ENCODE data around the gene SUSD4. TPM values are rescaled to one million over a fixed set of nuclear protein-coding genes. Genes with fewer than 3 reads are reported as not detected.

Gene SUSD4
- total RNA-seq, 1 donor = 7.7 TPM

DNA sequence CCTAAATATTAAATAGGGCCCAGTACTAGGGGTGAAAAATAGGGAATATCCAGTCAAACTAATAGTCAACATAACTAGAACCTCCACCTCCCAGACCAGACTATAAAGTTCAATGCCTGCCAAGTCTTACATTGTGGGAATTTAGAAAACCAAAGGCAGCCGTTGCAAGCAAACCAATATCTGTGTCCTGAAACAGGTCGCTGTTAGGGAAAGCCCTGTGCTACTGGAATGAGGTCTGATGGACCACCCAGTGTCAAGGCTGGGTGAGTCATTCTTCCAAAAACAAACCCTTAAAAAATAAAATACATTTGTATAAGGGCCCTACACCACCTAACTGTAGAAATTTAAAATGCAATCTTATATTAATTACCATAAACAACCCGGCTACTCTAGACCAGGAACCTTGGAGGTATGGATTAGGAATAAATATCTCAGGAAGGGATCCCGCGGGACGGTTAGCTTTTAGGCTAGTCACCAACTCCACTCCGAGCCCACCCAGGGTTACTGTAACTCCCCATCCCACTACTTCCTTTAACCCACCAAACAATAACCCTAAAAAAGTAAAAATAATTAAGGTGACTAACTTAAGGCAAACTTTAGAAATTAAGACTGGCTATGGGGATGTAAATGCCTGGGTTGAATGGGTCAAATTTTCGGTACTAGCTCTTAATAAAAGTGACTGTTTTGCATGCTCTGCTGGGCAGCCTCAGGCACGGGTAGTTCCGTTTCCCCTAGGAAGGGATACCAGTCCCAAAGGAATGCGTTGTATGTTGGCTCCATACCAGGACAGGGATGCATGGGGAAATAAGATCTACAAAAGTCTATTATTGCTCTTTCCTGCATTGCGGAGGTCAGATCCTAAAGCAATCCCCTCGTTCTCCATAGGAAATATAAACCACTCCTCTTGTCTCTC lies 155.6 kb downstream of the SUSD4 start:
- Histone ChIP-seq H3K27me3 (ENCODE audit: insufficient read depth, low read length) (no peaks in the 10 kb centered on the region), H3K9me3 (ENCODE audit: low read depth, low read length) (no peaks in the 10 kb centered on the region), H3K4me1 (ENCODE audit: insufficient read depth, low read length) (no peaks in the 10 kb centered on the region), H3K4me3 (ENCODE audit: low read length) (no peak overlapping the region)

DNA sequence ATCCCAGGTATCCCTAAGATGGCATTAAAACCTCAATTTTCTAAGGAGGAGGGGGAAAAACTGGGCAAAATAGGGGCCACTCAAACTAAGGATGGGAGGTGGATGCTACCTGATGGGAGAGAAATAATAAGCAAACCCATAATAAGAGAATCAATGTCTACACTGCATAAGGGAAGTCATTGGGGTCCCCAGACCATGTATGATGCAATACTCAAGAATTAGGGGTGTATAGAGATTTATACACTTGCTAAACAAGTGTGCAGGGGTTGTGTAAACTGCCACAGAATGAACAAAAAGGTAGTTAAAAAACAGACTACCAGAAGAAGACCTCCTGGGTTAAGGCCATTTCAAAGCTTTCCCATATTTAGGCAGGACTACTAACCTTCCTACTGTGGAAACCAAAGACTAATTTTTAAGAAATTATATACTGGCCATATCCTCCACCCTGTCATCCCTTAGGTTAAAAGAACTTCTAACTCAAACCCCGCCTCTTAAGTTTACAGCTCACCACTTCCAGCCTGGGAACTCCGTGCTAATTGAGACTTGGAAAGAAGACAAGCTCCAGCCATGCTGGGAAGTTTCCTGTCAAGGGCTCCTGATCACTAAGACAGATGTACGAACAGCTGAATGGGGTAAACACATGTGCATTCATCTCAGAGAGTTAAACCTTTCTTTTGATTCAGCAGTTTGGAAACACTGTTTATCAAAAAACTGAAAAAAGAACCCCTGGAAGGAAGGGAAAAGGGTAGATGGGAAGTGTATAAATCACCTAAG lies 156.5 kb downstream of the SUSD4 start:
- Histone ChIP-seq H3K4me3 (ENCODE audit: low read length) (no peak overlapping the region), H3K27me3 (ENCODE audit: insufficient read depth, low read length) (no peaks in the 10 kb centered on the region), H3K9me3 (ENCODE audit: low read depth, low read length) (no peaks in the 10 kb centered on the region), H3K4me1 (ENCODE audit: insufficient read depth, low read length) (no peaks in the 10 kb centered on the region)

DNA sequence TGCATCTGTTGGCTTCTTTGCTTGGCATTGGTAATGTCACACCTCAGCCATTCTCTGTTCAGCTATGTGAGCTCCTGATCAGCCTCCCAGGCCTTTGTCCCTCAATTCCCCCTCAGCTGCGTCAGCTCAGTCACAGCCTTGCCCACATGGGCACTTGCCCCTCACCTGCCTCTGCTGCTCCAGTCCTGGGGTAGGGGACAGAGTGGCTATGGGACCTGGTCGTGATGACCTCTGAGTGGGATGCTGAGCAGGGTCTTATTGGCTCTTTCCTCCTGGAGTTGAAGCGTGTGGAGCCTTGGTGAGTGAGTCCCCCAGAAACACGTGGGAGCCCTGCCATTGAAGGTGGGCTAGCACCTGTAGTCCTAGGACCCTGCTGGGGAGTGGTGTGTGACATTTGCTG lies 159.6 kb downstream of the SUSD4 start:
- no peaks in the 10 kb centered on the region for H3K9me3 ChIP-seq (ENCODE audit: low read depth, low read length)
- no peaks in the 10 kb centered on the region for H3K27me3 ChIP-seq (ENCODE audit: insufficient read depth, low read length)
- peaks cover 11% of the 10 kb centered on the region for H3K4me1 ChIP-seq (ENCODE audit: insufficient read depth, low read length)
- no peak overlapping the region for H3K4me3 ChIP-seq (ENCODE audit: low read length)

- no peak overlapping the region for H3K4me3 ChIP-seq (ENCODE audit: low read length)
- H3K4me1 ChIP-seq (ENCODE audit: insufficient read depth, low read length) = peaks cover 17% of the 10 kb centered on the region
- no peaks in the 10 kb centered on the region for H3K27me3 ChIP-seq (ENCODE audit: insufficient read depth, low read length)
- no peaks in the 10 kb centered on the region for H3K9me3 ChIP-seq (ENCODE audit: low read depth, low read length)
Measured at GRCh38 chr1:223203694-223204093, 160.3 kb downstream of the SUSD4 start.

DNA sequence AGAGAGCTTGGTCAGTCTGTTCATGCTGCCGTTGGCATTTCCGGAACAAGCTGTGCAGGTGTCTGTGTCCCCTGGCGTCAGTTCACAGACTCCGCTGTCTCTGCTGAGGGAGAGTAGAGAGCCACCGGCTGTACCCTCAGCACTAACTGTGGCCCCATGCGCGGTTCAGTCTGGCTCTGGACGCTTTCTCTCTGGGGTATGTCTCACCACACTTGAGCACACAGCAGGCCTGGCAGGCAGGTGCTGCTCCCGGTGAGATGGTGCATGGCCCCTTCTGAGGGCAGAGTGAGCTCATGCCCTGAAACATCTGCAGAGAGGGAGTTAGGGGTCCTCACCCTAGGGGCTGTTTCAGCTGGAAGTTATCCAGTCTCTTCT lies 161.0 kb downstream of the SUSD4 start:
- Histone ChIP-seq H3K4me3 (ENCODE audit: low read length) (no peak overlapping the region), H3K4me1 (ENCODE audit: insufficient read depth, low read length) (peaks cover 17% of the 10 kb centered on the region), H3K9me3 (ENCODE audit: low read depth, low read length) (no peaks in the 10 kb centered on the region), H3K27me3 (ENCODE audit: insufficient read depth, low read length) (no peaks in the 10 kb centered on the region)

- H3K9me3 ChIP-seq (ENCODE audit: low read depth, low read length) = no peaks in the 10 kb centered on the region
- no peaks in the 10 kb centered on the region for H3K27me3 ChIP-seq (ENCODE audit: insufficient read depth, low read length)
- H3K4me3 ChIP-seq (ENCODE audit: low read length) = no peak overlapping the region
- H3K4me1 ChIP-seq (ENCODE audit: insufficient read depth, low read length) = peaks cover 17% of the 10 kb centered on the region
Measured at GRCh38 chr1:223202376-223203033, 161.5 kb downstream of the SUSD4 start.

GRCh38 chr1:223201967-223202366 lies 162.0 kb downstream of the SUSD4 start:
- H3K9me3 ChIP-seq (ENCODE audit: low read depth, low read length) = no peaks in the 10 kb centered on the region
- H3K4me3 ChIP-seq (ENCODE audit: low read length) = no peak overlapping the region
- no peaks in the 10 kb centered on the region for H3K27me3 ChIP-seq (ENCODE audit: insufficient read depth, low read length)
- H3K4me1 ChIP-seq (ENCODE audit: insufficient read depth, low read length) = peaks cover 17% of the 10 kb centered on the region

DNA sequence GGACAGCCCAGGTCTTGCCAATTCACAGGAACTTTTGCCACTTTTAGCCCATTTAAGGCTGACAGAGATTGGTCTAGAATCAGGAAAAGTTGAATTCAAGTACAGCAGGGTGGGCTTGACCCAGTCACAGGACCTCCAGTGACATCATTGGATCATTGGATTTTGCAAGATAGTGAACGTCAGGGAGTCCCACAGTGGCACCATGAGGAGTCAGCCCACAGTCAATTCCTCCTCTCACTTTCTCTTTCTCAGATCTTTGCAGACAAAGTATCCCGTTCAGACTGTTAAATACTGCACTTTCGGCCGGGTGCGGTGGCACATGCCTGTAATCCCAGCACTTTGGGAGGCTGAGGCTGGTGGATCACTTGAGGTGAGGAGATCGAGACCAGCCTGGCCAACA lies 163.1 kb downstream of the SUSD4 start:
- H3K9me3 ChIP-seq (ENCODE audit: low read depth, low read length) = no peaks in the 10 kb centered on the region
- no peaks in the 10 kb centered on the region for H3K27me3 ChIP-seq (ENCODE audit: insufficient read depth, low read length)
- no peak overlapping the region for H3K4me3 ChIP-seq (ENCODE audit: low read length)
- H3K4me1 ChIP-seq (ENCODE audit: insufficient read depth, low read length) = peaks cover 17% of the 10 kb centered on the region

DNA sequence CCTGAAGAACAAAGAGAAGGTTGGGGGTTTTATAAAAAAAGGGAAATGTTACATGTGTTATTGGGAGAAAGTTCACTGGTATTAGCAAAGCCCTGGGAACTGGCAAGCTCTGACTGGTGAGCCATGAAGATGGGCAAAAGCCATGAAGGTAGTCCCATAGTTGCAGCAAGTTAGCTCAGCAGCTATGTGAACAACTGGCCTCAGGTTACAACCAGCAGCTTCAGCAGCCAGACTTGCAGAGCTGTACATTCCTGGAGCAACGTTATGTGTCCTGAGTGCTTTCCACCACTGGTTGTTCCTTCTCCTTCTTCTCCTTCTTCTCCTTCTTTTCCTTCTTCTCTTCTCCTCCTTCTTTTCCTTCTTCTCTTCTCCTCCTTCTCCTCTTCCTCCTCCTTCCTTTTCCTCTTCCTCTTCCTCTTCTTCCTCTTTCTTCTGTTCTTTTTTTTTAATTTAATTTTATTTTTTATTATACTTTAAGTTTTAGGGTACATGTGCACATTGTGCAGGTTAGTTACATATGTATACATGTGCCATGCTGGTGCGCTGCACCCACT lies 164.8 kb downstream of the SUSD4 start:
- Histone ChIP-seq H3K4me1 (ENCODE audit: insufficient read depth, low read length) (peaks cover 17% of the 10 kb centered on the region), H3K9me3 (ENCODE audit: low read depth, low read length) (no peaks in the 10 kb centered on the region), H3K4me3 (ENCODE audit: low read length) (no peak overlapping the region)

GRCh38 chr1:223198628-223198965 lies 165.4 kb downstream of the SUSD4 start:
- Histone ChIP-seq H3K4me3 (ENCODE audit: low read length) (no peak overlapping the region), H3K4me1 (ENCODE audit: insufficient read depth, low read length) (peaks cover 17% of the 10 kb centered on the region), H3K27me3 (ENCODE audit: insufficient read depth, low read length) (no peaks in the 10 kb centered on the region), H3K9me3 (ENCODE audit: low read depth, low read length) (no peaks in the 10 kb centered on the region)

More for the DNA sequence above, 164.8 kb downstream of the SUSD4 start:
- H3K27me3 ChIP-seq (ENCODE audit: insufficient read depth, low read length) = no peaks in the 10 kb centered on the region

- no peaks in the 10 kb centered on the region for H3K9me3 ChIP-seq (ENCODE audit: low read depth, low read length)
- H3K27me3 ChIP-seq (ENCODE audit: insufficient read depth, low read length) = no peaks in the 10 kb centered on the region
- H3K4me3 ChIP-seq (ENCODE audit: low read length) = no peak overlapping the region
- H3K4me1 ChIP-seq (ENCODE audit: insufficient read depth, low read length) = peaks cover 17% of the 10 kb centered on the region
Measured at GRCh38 chr1:223197923-223198627, 165.9 kb downstream of the SUSD4 start.

- no peaks in the 10 kb centered on the region for H3K27me3 ChIP-seq (ENCODE audit: insufficient read depth, low read length)
- H3K4me1 ChIP-seq (ENCODE audit: insufficient read depth, low read length) = peaks cover 18% of the 10 kb centered on the region
- no peaks in the 10 kb centered on the region for H3K9me3 ChIP-seq (ENCODE audit: low read depth, low read length)
- H3K4me3 ChIP-seq (ENCODE audit: low read length) = no peak overlapping the region
Measured at GRCh38 chr1:223189903-223190724, 173.9 kb downstream of the SUSD4 start.

- no peaks in the 10 kb centered on the region for H3K9me3 ChIP-seq (ENCODE audit: low read depth, low read length)
- H3K4me3 ChIP-seq (ENCODE audit: low read length) = no peak overlapping the region
- H3K27me3 ChIP-seq (ENCODE audit: insufficient read depth, low read length) = no peaks in the 10 kb centered on the region
- peaks cover 18% of the 10 kb centered on the region for H3K4me1 ChIP-seq (ENCODE audit: insufficient read depth, low read length)
Measured at GRCh38 chr1:223189525-223189902, 174.5 kb downstream of the SUSD4 start.
